ENCODE results near the gene PM20D2.

Gene PM20D2

DNA sequence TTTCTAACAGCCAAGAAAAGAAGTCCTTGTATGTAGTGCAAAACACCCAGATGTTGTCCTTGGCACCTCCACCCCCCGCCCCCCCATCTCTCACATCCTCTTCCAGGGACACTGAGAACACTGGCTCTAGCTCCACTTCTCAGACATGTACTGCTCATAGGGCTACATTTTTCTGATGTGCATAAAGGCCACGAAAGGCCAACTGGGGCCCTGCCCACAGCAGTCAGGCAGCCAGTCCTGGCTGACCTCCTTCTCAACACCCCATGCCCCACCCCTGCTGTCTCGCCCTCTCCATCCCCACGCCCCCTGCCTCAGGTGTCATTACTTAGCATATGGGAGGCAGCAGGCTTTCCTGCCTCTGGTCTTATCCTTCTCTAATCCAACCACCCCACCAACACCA, 60.0 kb downstream of the PM20D2 start:
- no peak for DNase-seq

DNA sequence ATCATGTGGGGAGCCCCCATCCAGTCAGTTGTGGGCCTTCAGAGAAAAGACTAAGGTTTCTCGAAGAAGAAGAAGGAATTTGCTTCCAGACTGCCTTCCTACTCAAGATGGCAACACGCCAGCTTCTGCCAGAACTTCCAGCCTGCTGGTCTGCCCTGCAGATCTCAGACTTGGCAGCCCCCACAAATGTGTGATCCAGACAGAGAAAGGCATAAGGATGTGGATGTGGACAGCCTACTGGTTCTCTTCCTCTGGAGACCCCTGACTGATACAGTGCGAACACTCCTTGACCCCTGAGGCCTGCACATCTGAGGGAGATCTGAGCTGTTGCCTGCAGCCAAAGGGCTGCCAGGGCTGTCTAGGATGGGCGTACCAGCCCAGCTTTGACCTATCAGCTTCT, 62.7 kb downstream of the PM20D2 start:
- no peak for DNase-seq

DNA sequence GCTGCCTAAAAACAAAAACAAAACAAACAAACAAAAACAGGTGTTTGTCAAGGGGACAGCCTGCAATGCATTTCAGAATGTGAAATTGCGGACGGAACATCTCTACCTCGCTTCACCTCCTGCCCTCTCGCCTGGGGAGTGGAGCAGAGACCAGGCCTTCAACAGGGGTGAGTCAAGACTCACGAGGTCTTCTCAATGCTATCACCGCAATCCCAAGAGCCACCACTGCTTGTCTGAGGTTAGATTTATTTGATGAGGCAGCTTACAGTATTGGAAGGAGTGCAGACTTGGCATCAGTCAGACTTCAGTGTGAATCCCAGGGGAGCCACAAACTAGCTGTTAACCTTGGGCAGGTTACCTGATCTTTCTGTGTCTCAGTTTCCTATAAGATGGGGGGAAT, 63.6 kb downstream of the PM20D2 start:
- DNase-seq = no peak

DNA sequence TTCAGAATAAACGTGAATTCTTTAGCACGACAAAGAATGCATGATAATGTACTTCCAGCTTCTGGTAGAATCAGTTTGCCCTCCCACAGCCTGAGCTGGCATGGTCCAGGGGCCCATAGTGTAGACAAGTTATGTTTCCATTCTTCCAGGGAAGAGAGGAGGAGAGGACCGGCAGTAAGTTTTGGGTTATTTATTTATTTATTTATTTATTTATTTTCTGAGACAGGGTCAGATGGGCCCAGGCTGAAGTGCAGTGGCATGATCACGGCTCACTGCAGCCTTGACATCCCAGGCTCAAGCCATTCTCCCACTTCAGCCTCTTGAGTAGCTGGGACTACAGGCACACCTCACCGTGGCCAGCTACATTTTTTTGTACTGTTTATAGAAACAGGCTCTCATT, 66.6 kb downstream of the PM20D2 start:
- DNase-seq = no peak

DNA sequence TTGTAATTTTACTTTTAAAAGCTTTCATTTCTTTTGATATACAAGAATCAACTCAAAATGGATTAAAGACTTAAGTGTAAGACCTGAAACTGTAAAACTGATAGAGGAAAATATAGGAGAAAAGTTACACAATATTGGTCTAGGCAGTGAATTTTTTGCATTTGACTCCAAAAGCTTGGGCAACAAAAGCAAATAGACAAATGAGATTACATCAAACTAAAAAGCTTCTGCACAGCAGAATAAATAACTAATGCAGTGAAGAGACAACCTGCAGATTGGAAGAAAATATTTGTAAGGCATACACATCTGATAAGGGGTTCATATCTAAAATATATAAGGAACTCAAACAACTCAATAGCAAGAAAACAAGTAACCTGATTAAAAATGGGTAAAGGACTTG, 68.3 kb downstream of the PM20D2 start:
- no peak for DNase-seq

Measured in DMS 273 treated with DMSO at 0.1 percent for 48 hours (cell line).